ENCODE results near the gene CDKN1A. TPM values are rescaled to one million over a fixed set of nuclear protein-coding genes. Genes with fewer than 3 reads are reported as not detected.

Gene CDKN1A
- polyA plus RNA-seq, 3 donors, result 117 to 1,223 (median 144) TPM

GRCh38 chr6:36688739-36689075 lies 10.2 kb downstream of the CDKN1A start:
- Mint-ChIP-seq H3K27me3 (ENCODE audit: low read depth in 3 of 3) (peaks cover 0 to 2% (median 0%) of the 10 kb centered on the region in 3 donors), H3K9me3 (peaks cover 0 to 2% (median 0%) of the 10 kb centered on the region in 7 donors), H3K4me3 (no peak overlapping the region), H3K27ac (no peak overlapping the region), H3K4me1 (peaks cover 57% of the 10 kb centered on the region), H3K36me3 (peaks cover 40 to 48% of the 10 kb centered on the region in 2 donors)
- H4K20me1 ChIP-seq (ENCODE audit: insufficient read depth, low read length), result peaks cover 35% of the 10 kb centered on the region
- intact Hi-C loops (cut with micrococcal nuclease), result no loop called here
- 95% methylated on average over 2 of the region's 5 CpGs for WGBS (ENCODE audit: insufficient coverage)
- H3K4me2 ChIP-seq (replicated peaks; ENCODE audit: extremely low read depth, low read length, poor library complexity, severe bottlenecking), result no peak overlapping the region
- peak in 1 of 3 donors; percentile 17 for DNase-seq
- no peaks in the 10 kb centered on the region for H3K27me3 ChIP-seq (ENCODE audit: control insufficient read depth in 2 of 2, insufficient read depth in 2 of 2, low read length in 2 of 2)
- no peaks in the 10 kb centered on the region for H3K9me3 ChIP-seq (replicated peaks in 1 of 2; ENCODE audit: control insufficient read depth in 1 of 2, insufficient read depth in 1 of 2, low read length in 2 of 2)
- no peak overlapping the region for H3K27ac ChIP-seq (ENCODE audit: low read depth in 1 of 2, low read length in 2 of 2)
- H3K79me2 ChIP-seq (ENCODE audit: insufficient read depth, low read length), result peaks cover 11% of the 10 kb centered on the region
- H3K4me1 ChIP-seq (ENCODE audit: control insufficient read depth in 1 of 2, insufficient read depth in 2 of 2, low read length in 2 of 2), result peaks cover 51 to 56% of the 10 kb centered on the region in 2 donors
- H2AFZ ChIP-seq (ENCODE audit: insufficient read depth, low read depth, low read length, poor library complexity, severe bottlenecking), result no peak overlapping the region
- H3K4me3 ChIP-seq (replicated peaks in 1 of 3; ENCODE audit: low read depth in 2 of 3, low read length in 3 of 3), result no peak overlapping the region
- H3K9ac ChIP-seq (ENCODE audit: insufficient read depth, low read length, poor library complexity, severe bottlenecking), result no peak overlapping the region
- TF ChIP-seq CTCF (IDR thresholded peaks at IDR 0.05), result no peak
- H3K36me3 ChIP-seq (replicated peaks in 1 of 2; ENCODE audit: control insufficient read depth in 1 of 2, insufficient read depth in 2 of 2, low read length in 2 of 2), result peaks cover 8 to 34% of the 10 kb centered on the region in 2 donors

- peaks cover 0 to 2% (median 0%) of the 10 kb centered on the region in 3 donors for H3K27me3 Mint-ChIP-seq (ENCODE audit: low read depth in 3 of 3)
These were observed 12.5 kb downstream of the CDKN1A start for GRCh38 chr6:36691011-36691410.

More at GRCh38 chr6:36691011-36691410, 12.5 kb downstream of the CDKN1A start:
- Histone ChIP-seq H3K9ac (ENCODE audit: insufficient read depth, low read length, poor library complexity, severe bottlenecking) (no peak overlapping the region), H3K36me3 (replicated peaks in 1 of 2; ENCODE audit: control insufficient read depth in 1 of 2, insufficient read depth in 2 of 2, low read length in 2 of 2) (peaks cover 3 to 16% of the 10 kb centered on the region in 2 donors), H3K4me1 (ENCODE audit: control insufficient read depth in 1 of 2, insufficient read depth in 2 of 2, low read length in 2 of 2) (peaks cover 28 to 34% of the 10 kb centered on the region in 2 donors), H3K9me3 (replicated peaks in 1 of 2; ENCODE audit: control insufficient read depth in 1 of 2, insufficient read depth in 1 of 2, low read length in 2 of 2) (no peaks in the 10 kb centered on the region), H4K20me1 (ENCODE audit: insufficient read depth, low read length) (peaks cover 12% of the 10 kb centered on the region), H2AFZ (ENCODE audit: insufficient read depth, low read depth, low read length, poor library complexity, severe bottlenecking) (no peak overlapping the region), H3K27me3 (ENCODE audit: control insufficient read depth in 2 of 2, insufficient read depth in 2 of 2, low read length in 2 of 2) (no peaks in the 10 kb centered on the region), H3K27ac (ENCODE audit: low read depth in 1 of 2, low read length in 2 of 2) (peak overlapping the region in 1 of 2 donors; percentile 81), H3K4me3 (replicated peaks in 1 of 3; ENCODE audit: low read depth in 2 of 3, low read length in 3 of 3) (no peak overlapping the region), H3K4me2 (replicated peaks; ENCODE audit: extremely low read depth, low read length, poor library complexity, severe bottlenecking) (no peak overlapping the region), H3K79me2 (ENCODE audit: insufficient read depth, low read length) (peaks cover 4% of the 10 kb centered on the region)
- Mint-ChIP-seq H3K4me3 (no peak overlapping the region), H3K27ac (peak overlapping the region in 3 of 7 donors; percentile 34 to 70 (median 43)), H3K9me3 (peaks cover 0 to 2% (median 0%) of the 10 kb centered on the region in 7 donors), H3K4me1 (peaks cover 35% of the 10 kb centered on the region), H3K36me3 (peaks cover 17 to 25% of the 10 kb centered on the region in 2 donors)
- intact Hi-C loops (cut with micrococcal nuclease), result no loop called here
- DNase-seq, result no peak
- WGBS (ENCODE audit: insufficient coverage), result no CpG with 5 or more reads among the region's 4 CpGs
- TF ChIP-seq CTCF (IDR thresholded peaks at IDR 0.05), result no peak

Measured in CD14-positive monocyte (primary cell).